ENCODE data around the gene ERO1A. TPM values are rescaled to one million over a fixed set of nuclear protein-coding genes. Genes with fewer than 3 reads are reported as not detected.

ERO1A gene
- total RNA-seq (ENCODE audit: unreplicated experiment) = 25.8 TPM
- long read RNA-seq = 0 reads

- Mint-ChIP-seq H3K36me3 (ENCODE audit: unreplicated experiment) (peaks cover 4% of the 10 kb centered on the region), H3K4me3 (ENCODE audit: unreplicated experiment) (peak within 1 kb of the TSS; percentile 99), H3K27me3 (ENCODE audit: unreplicated experiment) (peaks cover 5% of the 10 kb centered on the region), H3K27ac (ENCODE audit: unreplicated experiment) (peak within 1 kb of the TSS; percentile 95), H3K9me3 (ENCODE audit: unreplicated experiment) (peaks cover 5% of the 10 kb centered on the region), H3K4me1 (ENCODE audit: low read depth, unreplicated experiment) (peaks cover 3% of the 10 kb centered on the region)
- DNase-seq = peak; percentile 80
- no peak for TF ChIP-seq CTCF (IDR thresholded peaks at IDR 0.05; ENCODE audit: partially characterized antibody, unreplicated experiment)
Observed at GRCh38 chr14:52695481-52696091, at the start of gene ERO1A. TSS of gene ERO1A (minus strand) at chr14:52695558. CDS start at chr14:52695481, 77 bp downstream.

- H3K4me1 Mint-ChIP-seq (ENCODE audit: low read depth, unreplicated experiment) = no peaks in the 10 kb centered on the region
- H3K9me3 Mint-ChIP-seq (ENCODE audit: unreplicated experiment) = no peaks in the 10 kb centered on the region
- DNase-seq = no peak
- no peak overlapping the region for H3K27ac Mint-ChIP-seq (ENCODE audit: unreplicated experiment)
- no peak overlapping the region for H3K4me3 Mint-ChIP-seq (ENCODE audit: unreplicated experiment)
- H3K36me3 Mint-ChIP-seq (ENCODE audit: unreplicated experiment) = no peaks in the 10 kb centered on the region
- TF ChIP-seq CTCF (IDR thresholded peaks at IDR 0.05; ENCODE audit: partially characterized antibody, unreplicated experiment) = no peak
- no peaks in the 10 kb centered on the region for H3K27me3 Mint-ChIP-seq (ENCODE audit: unreplicated experiment)
Observed at GRCh38 chr14:52741865-52742264, 46.5 kb upstream of the ERO1A start.

- no peak overlapping the region for H3K27ac Mint-ChIP-seq (ENCODE audit: unreplicated experiment)
- TF ChIP-seq CTCF (IDR thresholded peaks at IDR 0.05; ENCODE audit: partially characterized antibody, unreplicated experiment) = no peak
Observed at GRCh38 chr14:52740751-52741150, 45.4 kb upstream of the ERO1A start.

GRCh38 chr14:52738409-52738808 lies 43.1 kb upstream of the ERO1A start:
- Mint-ChIP-seq H3K27me3 (ENCODE audit: unreplicated experiment) (peaks cover 2% of the 10 kb centered on the region), H3K36me3 (ENCODE audit: unreplicated experiment) (no peaks in the 10 kb centered on the region), H3K4me3 (ENCODE audit: unreplicated experiment) (no peak overlapping the region), H3K4me1 (ENCODE audit: low read depth, unreplicated experiment) (peaks cover 3% of the 10 kb centered on the region), H3K27ac (ENCODE audit: unreplicated experiment) (no peak overlapping the region), H3K9me3 (ENCODE audit: unreplicated experiment) (no peaks in the 10 kb centered on the region)
- no peak for TF ChIP-seq CTCF (IDR thresholded peaks at IDR 0.05; ENCODE audit: partially characterized antibody, unreplicated experiment)
- no peak for DNase-seq

More at GRCh38 chr14:52740751-52741150, 45.4 kb upstream of the ERO1A start:
- Mint-ChIP-seq H3K4me1 (ENCODE audit: low read depth, unreplicated experiment) (peaks cover 3% of the 10 kb centered on the region), H3K36me3 (ENCODE audit: unreplicated experiment) (no peaks in the 10 kb centered on the region), H3K9me3 (ENCODE audit: unreplicated experiment) (no peaks in the 10 kb centered on the region), H3K4me3 (ENCODE audit: unreplicated experiment) (no peak overlapping the region), H3K27me3 (ENCODE audit: unreplicated experiment) (peaks cover 2% of the 10 kb centered on the region)
- DNase-seq = no peak

GRCh38 chr14:52735921-52736489 lies 40.6 kb upstream of the ERO1A start:
- DNase-seq = no peak
- Mint-ChIP-seq H3K27ac (ENCODE audit: unreplicated experiment) (peak overlapping the region; percentile 52), H3K36me3 (ENCODE audit: unreplicated experiment) (no peaks in the 10 kb centered on the region), H3K9me3 (ENCODE audit: unreplicated experiment) (peaks cover under 1% of the 10 kb centered on the region), H3K4me1 (ENCODE audit: low read depth, unreplicated experiment) (peaks cover 4% of the 10 kb centered on the region), H3K27me3 (ENCODE audit: unreplicated experiment) (peaks cover 2% of the 10 kb centered on the region), H3K4me3 (ENCODE audit: unreplicated experiment) (no peak overlapping the region)
- no peak for TF ChIP-seq CTCF (IDR thresholded peaks at IDR 0.05; ENCODE audit: partially characterized antibody, unreplicated experiment)
